Esophagus squamous epithelium (tissue), 5 donors: ENCODE results near the gene ZCCHC7. TPM values are rescaled to one million over a fixed set of nuclear protein-coding genes. Genes with fewer than 3 reads are reported as not detected.
"Not testable (repeated sequence)": the region's sequence is repeated elsewhere in the genome, so short reads cannot be mapped to it uniquely, and the experiment has no call there.

Source experiments
- DNase-seq: peaks from one replicate; lab custom pipeline; 2025; lab: John Stamatoyannopoulos, UW
- H3K27ac ChIP-seq, 4 donors: fragments of 200-600 bp; sonication (generic); one replicate each; pipeline ENCODE4 v1.5.1; 2016 to 2019; ENCODE audit warnings: mild to moderate bottlenecking in 1 of 4
- H3K27me3 ChIP-seq, 4 donors: fragments of 200-600 bp; sonication (generic); 1 replicate in 3 of 4; 2 replicates in 1 of 4; pipeline versions ENCODE4 v1.5.1 to v1.6.0; 2017 to 2021; ENCODE audit warnings: antibody characterized with exemption in 1 of 4
- H3K36me3 ChIP-seq, 3 donors: fragments of 200-600 bp; sonication (generic); one replicate each; pipeline ENCODE4 v1.5.1; 2016 to 2019
- H3K4me1 ChIP-seq, 3 donors: fragments of 200-600 bp; sonication (generic); one replicate each; pipeline ENCODE4 v1.5.1; 2017 to 2019
- H3K4me3 ChIP-seq, 4 donors: fragments of 200-600 bp; sonication (generic); 1 replicate in 3 of 4; 2 replicates in 1 of 4; pipeline ENCODE4 v1.5.1; 2016 to 2019; ENCODE audit warnings: mild to moderate bottlenecking in 2 of 4, moderate library complexity in 1 of 4
- H3K9me3 ChIP-seq, 3 donors: fragments of 200-600 bp; sonication (generic); one replicate each; pipeline ENCODE4 v1.5.1; 2016 to 2019
- CTCF ChIP-seq, 6 experiments: fragments of 450-650 bp in 4 of 6; fragments of 200-600 bp in 2 of 6; sonication (generic) in 2 of 6; IDR thresholded peaks; one replicate each; pipeline ENCODE4 v1.5.1; 2016 to 2019; ENCODE audit warnings: antibody characterized with exemption in 6 of 6, mild to moderate bottlenecking in 4 of 6, moderate library complexity in 4 of 6
- POLR2A ChIP-seq, 4 donors: fragments of 450-650 bp; IDR thresholded peaks; one replicate each; pipeline ENCODE4 v1.6.1; 2017; ENCODE audit warnings: antibody characterized with exemption in 4 of 4, mild to moderate bottlenecking in 4 of 4, moderate library complexity in 3 of 4
- WGBS, 2 donors: methylation state at CpG; one replicate each; pipeline ENCODE4 v1.1.5; 2018; 5-methylcytosine and 5-hydroxymethylcytosine counted together
- intact Hi-C: fragments of 100-400 bp; cut with DNase I; formaldehyde crosslinking; loops from one replicate; pipeline ENCODE4 v1.15.0; 2022
- total RNA-seq, 4 donors: library from RNA; depleted of rRNA; stranded (reverse); fragments of >200 nt; gene quantifications; one replicate each; pipeline ENCODE4 v1.1.0, GENCODE V29; 2016
- donor health status: DM: yes; HTN: yes; CAD: no.

ZCCHC7 gene
- total RNA-seq, 4 donors from 2014 or later, result 6.1 to 21.6 (median 13.0) TPM

DNA sequence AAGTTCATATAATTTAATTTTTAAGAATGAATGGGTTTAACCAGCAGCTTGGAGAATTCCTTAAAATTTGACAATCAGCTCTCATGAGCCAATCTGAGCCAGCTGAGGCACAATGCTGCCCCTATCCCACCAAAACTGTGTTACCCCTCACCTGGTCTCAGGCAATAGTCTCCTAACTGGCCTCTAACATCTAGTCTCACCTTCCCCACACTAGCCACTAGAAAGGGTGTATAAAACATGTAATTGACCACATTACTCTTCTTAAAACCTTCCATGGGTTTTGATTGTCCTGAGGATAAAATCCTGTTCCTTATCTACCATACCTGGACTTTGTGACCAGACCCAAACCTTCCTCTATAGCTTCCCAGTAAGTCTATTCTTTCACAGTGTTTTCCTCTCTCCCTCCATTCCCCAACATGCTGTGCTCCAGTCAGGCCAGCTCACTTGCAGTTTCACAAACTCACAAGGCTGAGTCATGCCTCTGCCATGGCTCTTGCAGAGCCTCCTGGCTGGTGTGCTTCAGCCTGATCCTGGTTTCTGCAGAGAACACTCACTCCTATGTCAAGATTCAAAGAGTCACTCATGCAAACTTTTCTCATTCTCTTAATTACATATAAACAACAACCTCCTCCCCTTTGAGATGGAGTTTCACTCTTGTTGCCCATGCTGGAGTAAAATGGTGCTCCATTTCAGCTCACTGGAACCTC is 16.0 kb upstream of the ZCCHC7 start:
- no peak for DNase-seq
- Histone ChIP-seq H3K4me1 (no peaks in the 10 kb centered on the region), H3K9me3 (peaks cover 0 to 5% (median 0%) of the 10 kb centered on the region in 3 donors), H3K36me3 (no peaks in the 10 kb centered on the region), H3K27ac (no peak overlapping the region), H3K27me3 (peaks cover 0 to 12% (median 0%) of the 10 kb centered on the region in 4 donors), H3K4me3 (no peak overlapping the region)
- intact Hi-C loops, result no loop called here
- TF ChIP-seq POLR2A (IDR thresholded peaks at IDR 0.05) (no peak), CTCF (IDR thresholded peaks at IDR 0.05) (no peak)

DNA sequence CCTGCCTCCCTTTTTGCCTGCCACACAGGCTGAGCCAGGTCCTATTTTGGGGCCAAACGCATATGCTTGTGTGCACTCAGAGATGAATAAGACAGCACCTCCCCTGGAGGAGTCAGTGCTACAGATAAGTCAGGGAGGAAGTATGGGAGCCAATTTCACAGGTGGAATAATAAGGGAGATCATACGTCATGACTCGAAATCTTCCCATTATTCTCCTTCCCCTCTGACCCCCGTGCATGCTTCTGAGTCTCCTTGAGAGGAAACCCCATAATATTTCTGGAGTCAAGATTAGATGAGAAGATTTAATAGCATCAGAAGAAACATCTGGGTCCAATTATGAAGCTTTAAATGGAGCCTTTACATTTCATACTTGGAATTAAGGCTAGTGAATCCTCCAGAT is 15.1 kb upstream of the ZCCHC7 start:
- Histone ChIP-seq H3K36me3 (no peaks in the 10 kb centered on the region), H3K27me3 (peaks cover 0 to 13% (median 0%) of the 10 kb centered on the region in 4 donors), H3K4me3 (no peak overlapping the region), H3K4me1 (no peaks in the 10 kb centered on the region), H3K9me3 (peaks cover 0 to 5% (median 0%) of the 10 kb centered on the region in 3 donors), H3K27ac (no peak overlapping the region)
- intact Hi-C loops, result no loop called here
- TF ChIP-seq CTCF (IDR thresholded peaks at IDR 0.05), result no peak
- TF ChIP-seq POLR2A (IDR thresholded peaks at IDR 0.05), result no peak
- DNase-seq, result no peak
- WGBS, 2 donors, result 42 to 54% methylated on average over 4 of the region's 4 CpGs

DNA sequence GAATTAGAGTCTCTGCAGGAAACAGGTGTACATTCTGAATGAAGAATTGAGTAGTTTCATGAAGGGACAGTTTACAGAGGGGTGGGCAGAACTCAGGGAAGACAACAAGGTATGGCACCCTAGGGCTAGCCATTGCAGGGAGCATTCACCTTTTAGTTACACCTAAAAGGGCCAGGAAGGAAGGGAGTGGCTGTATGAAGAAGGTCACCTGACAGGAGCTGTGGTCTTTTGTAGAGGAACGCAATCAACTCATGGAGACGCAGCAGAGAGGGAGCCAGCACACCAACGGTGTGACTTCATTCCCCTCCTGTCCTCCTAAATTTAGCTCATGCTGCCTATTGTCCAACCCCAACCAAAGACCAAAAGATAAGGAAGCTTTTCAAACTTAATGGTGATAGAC is 12.7 kb upstream of the ZCCHC7 start:
- Histone ChIP-seq H3K4me1 (no peaks in the 10 kb centered on the region), H3K4me3 (no peak overlapping the region), H3K36me3 (no peaks in the 10 kb centered on the region), H3K27ac (no peak overlapping the region), H3K9me3 (peaks cover 0 to 5% (median 0%) of the 10 kb centered on the region in 3 donors), H3K27me3 (peaks cover 0 to 16% (median 0%) of the 10 kb centered on the region in 4 donors)
- DNase-seq, result no peak
- TF ChIP-seq CTCF (IDR thresholded peaks at IDR 0.05) (no peak), POLR2A (IDR thresholded peaks at IDR 0.05) (no peak)
- WGBS, 2 donors, result 45 to 58% methylated on average over 3 of the region's 3 CpGs
- intact Hi-C loops, result no loop called here

DNA sequence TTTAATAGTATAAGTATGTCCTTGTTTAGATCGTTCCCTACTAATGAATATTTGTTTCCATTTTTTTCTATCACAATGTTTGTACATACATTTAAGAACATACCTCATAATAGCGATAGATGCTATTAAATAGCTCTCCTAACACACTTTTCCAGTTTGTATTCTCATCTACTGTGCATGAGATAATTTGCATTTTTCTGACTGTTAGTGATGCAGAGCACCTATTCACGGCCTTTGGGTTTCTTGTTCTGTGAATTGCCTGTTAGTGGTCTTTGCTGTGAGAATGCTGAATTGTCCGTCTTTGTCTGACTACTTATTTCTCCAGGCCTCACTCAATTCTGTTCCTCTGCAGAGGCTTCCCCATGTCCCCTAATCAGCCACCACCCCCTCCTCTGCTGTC is 5.9 kb upstream of the ZCCHC7 start:
- H3K4me3 ChIP-seq, H3K36me3 ChIP-seq, DNase-seq, H3K4me1 ChIP-seq, H3K27me3 ChIP-seq, intact Hi-C loops, H3K27ac ChIP-seq, H3K9me3 ChIP-seq: not testable (repeated sequence)
- WGBS, 2 donors, result 81 to 83% methylated on average over 4 of the region's 4 CpGs

DNA sequence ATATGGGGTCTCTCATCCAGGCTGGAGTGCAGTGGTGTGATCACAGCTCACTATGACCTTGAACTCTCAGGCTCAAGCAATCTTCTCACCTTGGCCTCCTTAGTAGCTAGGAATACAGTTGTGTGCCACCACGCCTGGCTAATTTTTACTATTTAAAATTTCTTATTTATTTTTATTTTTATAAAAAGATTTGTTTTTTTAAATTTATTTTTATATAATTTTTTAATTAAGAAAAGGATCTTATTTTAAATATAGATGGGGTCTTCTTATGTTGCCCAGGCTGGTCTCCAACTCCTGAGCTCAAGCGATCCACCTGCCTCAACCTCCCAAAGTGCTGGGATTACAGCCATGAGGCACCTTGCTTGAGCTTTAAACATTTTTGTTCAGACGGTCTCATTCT is 2.4 kb upstream of the ZCCHC7 start:
- no peaks in the 10 kb centered on the region for H3K36me3 ChIP-seq
- 95 to 99% methylated on average over 3 of the region's 3 CpGs for WGBS, 2 donors
- H3K4me1 ChIP-seq, result peaks cover 0 to 25% (median 6%) of the 10 kb centered on the region in 3 donors
- DNase-seq, result no peak
- H3K4me3 ChIP-seq, result no peak overlapping the region
- H3K9me3 ChIP-seq, result no peaks in the 10 kb centered on the region
- H3K27ac ChIP-seq, result no peak overlapping the region
- H3K27me3 ChIP-seq, result no peaks in the 10 kb centered on the region
- intact Hi-C loops, result loop anchor here (5.0 kb wide), 1 partner anchor 36 kb away; no protein-coding TSS in a partner anchor
- TF ChIP-seq POLR2A (IDR thresholded peaks at IDR 0.05) (no peak), CTCF (IDR thresholded peaks at IDR 0.05) (no peak)
